Activated CD4-positive, alpha-beta T cell treated with anti-CD3 and anti-CD28 coated beads, Interleukin-2, amount 50 U/mL, for 24 hours (primary cell): ENCODE results near the gene SLC6A6.

ENCODE experiments used
- DNase-seq, 2 donors: peaks; one replicate each; pipeline ENCODE4 v3.0.0-alpha.2; 2020; ENCODE audit warnings: low read depth in 1 of 2, low spot score in 1 of 2

SLC6A6 gene

DNA sequence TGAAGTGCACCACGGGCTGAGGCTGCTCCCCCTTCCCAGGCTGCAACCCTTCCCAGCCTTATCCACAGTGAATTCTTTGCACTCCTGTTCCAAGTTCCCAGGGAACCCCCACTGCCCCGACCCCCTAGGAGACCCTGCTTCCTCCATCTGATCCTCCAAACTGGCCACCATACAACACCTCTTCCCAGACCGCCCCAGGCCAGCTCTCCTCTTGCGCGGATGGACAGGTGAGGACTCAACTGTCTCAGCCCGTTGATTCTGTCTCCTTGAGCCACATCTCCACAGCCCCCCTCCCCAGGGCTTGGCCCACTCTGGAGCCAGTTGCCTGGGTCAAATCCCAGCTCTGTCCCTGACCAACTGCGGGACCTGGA lies 116.0 kb downstream of the SLC6A6 start:
- DNase-seq = no peak

DNA sequence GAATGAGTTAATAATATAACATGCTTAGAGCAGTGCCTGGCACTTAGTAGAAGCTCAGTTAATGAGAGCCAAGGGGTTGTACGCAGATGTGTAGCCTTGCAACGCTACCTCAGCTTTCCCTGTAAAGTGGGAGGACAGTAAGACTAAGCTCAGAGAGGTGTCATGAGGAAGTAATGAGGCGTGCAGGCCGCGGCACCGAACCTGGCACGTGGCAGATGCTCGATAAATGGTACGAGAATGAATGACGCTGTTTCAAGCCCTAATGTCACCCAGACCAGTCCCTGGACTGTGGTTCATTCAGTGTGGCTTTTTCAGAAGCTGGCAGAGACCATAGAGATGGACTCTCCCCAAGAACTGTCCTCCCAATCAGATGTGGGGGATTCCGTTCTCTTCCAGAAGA lies 116.5 kb downstream of the SLC6A6 start:
- DNase-seq = no peak

DNA sequence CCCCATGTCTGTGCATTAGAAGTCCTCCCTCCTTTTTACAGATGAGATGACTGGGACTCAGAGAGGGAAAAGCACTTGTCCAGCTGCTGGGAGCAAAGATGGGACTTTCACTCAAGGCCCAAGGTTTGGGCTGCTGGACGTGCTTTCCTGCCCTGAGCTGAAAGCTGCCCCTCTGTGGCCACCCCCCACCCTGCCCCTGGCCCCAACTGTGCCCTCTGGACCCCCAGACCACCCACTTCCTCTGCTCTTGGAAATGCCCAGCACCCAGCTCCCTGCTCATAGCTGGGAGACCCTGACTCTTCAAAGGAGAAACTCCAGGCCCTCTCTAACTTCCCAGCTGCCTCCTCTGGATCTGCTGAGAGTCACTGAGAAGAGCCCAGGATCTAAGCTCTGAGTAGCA lies 117.0 kb downstream of the SLC6A6 start:
- no peak for DNase-seq

DNA sequence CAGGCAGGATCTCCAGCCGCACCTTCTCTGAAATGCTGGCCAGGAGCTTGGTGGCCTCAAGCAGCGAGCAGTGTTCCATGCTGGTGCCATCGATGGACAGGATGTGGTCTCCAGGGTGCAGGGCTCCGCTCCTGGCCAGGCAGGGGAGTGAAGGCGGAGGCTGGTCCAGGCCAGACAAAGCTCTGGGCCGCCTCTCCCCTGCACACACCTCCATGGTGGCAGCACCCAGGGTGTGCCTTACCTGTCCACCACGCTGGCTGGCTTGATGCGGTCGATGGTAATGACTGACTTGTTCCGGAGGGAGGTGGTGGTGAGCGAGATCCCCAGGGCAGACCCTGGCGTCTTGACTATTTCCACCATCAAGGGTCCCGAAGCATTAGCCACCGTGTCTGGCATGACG lies 117.7 kb downstream of the SLC6A6 start:
- no peak for DNase-seq

DNA sequence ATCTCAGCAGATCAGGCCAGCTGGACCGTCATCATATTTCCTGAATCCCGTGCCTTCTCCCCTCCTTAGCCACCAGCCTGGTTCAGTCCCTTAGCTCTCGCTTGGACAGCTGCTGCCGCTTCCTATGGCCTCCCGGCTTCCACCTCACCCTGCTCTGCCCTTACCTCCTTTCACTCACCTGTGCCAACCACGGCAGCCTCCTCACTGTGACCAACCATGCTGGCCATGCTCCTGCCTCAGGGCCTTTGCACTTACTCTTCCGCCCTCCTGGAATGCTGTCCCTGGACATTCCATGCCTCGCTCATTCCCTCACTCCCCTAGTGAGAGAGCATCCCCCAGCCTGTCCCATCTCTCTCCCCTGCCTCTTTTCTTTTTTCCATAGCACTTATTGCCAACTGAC lies 118.6 kb downstream of the SLC6A6 start:
- no peak for DNase-seq

DNA sequence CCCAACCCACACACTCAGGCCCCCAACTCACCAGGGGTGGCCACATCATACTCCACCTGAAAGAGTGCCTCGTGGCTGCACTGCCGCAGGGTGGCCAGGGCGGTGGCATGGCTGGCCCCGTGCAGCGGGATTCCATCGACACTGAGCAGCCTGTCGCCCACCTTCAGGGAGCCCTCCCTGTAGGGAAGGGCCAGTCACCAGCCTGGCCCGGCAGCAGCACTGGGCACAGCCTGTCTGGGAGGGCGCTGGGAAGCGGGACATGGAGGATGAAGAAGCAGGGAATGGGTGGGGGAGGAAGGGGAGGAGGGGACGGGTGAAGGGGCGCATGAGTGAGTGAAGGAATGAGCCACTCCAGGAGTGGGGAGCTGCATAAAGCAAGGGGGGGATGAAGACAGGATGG lies 119.2 kb downstream of the SLC6A6 start:
- no peak for DNase-seq

DNA sequence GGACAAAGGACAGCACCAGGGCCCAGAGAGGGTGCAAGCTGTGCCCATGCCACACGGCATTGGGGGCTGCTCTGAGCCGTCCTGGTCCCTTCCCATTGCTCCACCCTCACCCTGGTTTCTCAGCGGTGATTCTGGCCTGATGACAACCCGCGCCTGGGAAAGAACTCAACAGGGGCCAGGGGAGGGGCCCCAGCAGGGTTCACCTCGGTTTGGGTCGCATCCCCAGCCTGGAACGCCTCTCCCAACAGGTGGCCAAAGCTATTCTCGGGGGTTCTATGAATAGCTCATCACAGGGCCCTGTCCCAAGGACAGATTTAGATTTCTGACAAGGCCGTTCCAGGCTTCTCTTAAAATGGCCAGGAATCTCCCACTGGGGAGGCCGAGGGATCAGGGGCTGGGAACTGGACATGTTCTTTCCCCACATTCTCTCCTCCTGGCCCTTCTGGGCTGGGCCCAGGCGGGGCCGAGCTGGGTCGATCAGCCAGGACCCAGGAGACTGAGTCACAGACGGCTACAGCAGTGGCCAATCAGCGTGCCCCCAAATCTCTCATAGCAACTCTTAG lies 119.8 kb downstream of the SLC6A6 start:
- DNase-seq = no peak

DNA sequence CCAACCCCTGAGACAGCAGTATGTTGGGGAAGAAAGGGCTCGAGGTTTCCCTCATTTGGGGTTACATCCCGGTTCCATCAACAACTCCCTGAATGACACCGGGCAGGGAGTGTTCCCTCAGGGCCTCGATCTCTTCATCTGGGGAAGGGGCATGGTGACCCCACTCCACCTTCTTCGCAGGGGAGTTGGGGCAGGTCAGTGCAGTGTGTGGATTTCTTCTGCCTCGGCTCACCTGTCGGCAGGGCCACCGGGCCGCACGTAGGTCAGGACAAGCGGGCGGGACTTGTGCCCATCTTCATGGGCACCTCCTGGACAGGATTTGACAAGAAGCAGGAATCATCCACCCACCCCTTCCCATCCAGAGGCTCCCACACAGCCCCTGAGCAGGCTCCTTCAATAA lies 120.4 kb downstream of the SLC6A6 start:
- no peak for DNase-seq

DNA sequence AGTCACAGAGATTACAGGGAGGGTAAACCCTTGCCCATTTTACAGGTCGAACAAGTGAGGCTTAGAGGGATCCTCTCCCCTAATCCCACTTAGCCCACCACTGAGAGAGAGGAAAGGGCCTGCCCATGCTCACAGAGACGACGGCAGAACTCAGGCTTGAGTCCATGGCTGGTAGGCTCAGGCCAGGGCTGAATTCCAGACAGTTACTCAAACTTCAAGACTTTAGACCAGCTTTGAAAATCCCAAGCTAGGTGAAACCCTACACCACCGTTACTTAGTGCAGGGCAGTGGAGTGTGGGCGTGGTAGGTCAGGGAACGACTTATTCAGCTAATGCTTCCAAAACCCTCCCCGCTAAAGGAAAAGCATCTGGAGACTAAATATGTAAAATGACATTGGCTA lies 121.4 kb downstream of the SLC6A6 start:
- DNase-seq = no peak

DNA sequence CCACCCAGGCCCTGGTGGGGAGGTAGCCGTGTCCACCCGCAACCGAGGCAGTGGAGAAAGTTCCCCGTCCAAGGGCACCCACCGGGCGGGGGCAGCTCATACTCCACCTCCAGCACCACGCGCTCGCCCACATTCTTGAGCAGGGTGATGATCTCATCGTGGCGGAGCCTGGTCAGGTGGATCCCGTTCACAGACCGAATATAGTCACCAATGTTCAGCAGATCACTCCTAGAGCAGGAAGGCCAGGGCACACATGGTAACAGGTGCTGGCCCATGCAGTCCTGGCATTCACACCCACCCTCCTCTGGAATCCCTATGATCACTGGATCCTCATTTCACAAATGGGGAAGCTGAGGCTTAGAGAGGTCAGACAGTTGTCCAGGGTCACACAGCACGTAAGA lies 121.9 kb downstream of the SLC6A6 start:
- DNase-seq = no peak

DNA sequence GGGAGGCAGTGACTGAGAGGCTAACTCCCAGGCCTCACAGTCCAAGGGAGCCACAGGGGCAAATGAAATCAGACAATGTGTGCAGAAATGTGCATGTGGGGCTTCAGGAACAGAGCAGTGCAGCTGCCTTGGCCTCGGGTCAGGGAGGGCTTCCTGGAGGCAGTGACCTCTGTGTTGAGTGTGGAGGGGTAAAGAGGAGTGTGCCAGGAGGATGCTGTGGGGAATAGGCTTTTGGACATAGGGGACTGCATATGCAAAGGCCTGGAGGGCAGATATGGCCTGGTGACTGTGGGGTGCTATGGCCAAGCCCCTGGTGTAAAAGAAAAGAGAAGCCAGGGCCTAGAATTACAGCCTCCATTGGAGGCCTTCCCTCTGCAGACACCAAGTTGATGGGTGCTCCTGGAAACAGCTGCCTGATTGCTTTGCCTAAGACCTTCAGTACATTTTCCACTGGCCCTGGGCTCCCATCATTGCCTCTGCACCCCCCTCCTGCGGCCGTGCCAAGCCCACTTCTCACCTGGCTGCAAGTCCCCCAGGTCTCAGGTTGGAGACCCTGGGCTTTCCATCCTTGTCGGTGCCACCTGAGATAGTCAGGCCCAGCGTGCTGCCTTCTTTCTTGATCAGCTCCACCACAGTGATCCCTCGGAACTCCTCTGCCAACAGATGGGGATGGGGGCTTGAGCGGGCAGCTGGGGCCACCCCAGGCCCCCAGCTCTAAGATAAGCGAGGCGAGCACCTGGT lies 122.7 kb downstream of the SLC6A6 start:
- DNase-seq = no peak

DNA sequence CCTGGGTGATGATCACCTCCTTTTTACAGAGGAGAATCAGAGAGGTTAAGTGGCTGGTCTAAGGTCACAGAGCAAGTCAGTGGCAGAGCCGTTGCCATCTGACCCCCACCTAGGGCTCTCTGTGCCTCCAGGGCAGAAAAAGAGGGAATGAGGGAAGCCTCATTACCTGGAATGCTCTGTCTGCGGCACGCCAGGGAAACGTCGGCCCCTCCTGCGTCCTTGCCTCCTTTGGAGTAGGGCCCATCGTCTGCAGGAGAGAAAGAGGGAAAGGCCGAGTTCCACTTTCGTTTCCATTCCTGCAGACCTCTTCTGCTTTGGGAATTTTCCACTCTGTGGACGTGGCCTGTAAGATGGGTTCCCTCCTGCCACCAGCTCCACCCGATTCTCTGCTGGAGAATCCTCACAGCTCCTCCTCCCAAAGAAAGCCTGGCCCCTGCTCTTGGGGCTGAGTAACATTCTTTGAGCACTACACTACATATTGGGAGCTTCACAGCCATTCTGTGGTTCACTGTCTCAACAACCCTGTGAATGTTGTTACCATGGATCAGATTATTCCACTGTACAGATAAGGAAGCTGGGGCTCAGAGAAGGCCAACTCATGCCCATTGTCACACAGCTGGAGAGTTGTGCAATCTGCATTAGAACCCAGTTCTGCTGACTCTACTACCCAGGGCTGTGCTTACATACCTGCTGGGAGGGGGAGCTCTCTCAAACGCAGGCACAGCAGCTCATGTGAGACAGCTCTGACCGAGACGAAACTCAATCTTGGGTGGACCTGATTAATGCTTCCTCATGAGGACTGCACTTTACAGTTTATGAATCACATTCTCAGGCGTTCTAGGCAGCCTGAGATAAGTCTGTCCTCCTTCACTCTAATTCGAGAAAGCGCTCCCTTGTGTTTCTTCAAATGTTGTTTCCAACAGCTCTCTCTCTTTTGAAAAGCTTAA lies 123.6 kb downstream of the SLC6A6 start:
- no peak for DNase-seq

DNA sequence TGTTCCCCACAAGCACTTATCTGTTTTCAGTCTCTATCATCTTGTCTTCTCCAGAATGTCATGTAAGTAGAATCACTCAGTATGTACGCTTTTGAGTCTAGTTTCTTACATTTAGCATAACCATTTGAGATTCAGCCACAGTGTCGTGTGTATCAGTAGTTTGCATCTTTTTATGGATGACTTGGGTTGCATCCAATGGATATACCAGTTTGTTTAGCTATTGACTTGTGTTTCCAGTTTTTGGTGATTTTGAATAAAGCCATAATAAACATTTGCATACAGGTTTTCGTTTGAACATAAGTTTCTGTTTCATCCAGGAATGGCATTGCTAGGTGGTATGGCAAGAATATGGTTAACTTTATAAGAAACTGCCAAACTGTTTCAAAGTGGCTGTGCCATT lies 125.7 kb downstream of the SLC6A6 start:
- no peak for DNase-seq

DNA sequence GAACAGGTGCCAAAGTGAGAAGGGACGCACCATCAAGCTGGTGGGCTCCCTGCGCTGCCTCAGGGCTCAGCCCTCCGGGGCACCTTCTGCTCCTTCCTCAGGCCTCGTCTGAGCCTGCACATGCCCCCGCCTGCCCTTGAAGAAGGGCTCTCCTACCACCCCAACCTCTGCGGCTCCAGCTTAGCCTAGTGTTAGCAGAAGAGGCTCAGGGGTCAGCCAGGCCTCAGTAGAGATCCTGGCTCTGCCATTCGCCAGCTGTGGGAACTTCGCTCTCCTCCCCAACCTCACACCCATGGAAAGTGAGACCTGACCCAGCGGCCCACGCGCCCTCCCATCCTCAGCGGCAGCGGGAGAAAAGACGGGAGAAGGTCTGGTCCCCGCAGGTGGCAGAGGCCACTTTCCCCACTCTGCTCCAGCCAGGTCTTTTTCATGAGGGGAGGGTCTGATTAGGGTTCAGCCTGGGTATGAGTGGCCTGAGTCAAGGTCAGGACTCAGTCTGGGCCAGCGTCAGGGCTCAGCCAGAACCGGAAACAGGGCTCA lies 129.5 kb downstream of the SLC6A6 start:
- DNase-seq = no peak

DNA sequence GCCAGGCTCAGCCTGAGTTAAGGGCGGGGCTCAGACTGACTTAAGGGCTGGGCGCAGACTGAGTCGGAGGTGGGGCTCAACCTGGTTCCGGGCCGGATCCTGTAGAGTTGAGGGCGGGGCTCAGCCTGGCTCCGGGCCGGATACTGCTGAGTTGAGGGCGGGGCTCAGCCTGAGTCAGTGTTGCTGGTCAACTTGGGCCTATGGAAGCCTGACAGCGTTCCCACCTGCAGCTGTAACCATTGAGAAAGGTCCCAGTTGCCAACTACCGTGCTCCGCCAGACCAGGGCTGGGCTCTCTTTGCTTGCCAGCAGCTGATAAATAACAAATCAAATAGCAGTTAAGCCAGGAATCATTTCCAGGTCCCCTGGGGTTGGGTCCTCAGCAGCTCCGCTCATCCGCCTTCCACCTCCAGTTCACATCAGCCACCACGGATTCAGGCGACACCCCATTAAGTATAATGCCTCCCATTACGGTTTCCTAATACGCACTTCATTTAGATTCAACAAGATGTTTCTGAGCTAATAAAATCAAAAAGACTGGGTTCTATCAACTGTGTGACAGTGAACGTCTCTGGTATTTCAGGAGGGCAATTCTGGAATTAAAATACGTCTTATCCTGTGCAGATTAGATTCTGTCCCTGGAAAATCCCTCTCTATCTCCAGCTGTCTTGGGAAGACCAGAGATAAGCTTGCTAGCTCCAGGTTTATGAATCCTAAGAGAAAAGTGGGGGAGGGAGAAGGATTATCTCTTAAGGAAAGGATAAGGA lies 130.5 kb downstream of the SLC6A6 start:
- DNase-seq = no peak

DNA sequence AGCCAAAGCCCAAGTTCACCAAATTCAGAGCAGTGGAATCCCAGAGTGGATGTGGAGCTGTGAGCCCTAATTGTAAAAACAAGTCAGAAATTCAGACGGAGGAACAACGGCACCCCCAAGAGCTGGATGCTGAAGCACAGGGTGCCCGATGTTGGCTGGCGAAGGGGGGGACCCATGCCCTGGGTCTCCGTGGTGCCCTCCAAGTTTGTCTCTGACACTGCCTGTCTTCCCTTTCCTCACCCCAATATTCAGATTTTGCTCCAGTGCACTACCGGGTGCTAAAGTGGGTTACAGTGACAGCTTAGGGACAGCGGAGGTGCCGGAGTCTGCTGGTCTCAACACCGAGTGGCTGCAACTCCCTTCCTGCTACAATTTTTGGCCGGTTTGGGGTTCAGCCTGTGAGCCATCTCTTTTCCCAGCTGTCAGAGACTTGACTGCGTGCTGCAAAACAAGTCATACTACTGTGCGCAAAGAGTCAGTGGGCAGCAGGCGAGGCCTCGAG lies 131.1 kb downstream of the SLC6A6 start:
- no peak for DNase-seq

DNA sequence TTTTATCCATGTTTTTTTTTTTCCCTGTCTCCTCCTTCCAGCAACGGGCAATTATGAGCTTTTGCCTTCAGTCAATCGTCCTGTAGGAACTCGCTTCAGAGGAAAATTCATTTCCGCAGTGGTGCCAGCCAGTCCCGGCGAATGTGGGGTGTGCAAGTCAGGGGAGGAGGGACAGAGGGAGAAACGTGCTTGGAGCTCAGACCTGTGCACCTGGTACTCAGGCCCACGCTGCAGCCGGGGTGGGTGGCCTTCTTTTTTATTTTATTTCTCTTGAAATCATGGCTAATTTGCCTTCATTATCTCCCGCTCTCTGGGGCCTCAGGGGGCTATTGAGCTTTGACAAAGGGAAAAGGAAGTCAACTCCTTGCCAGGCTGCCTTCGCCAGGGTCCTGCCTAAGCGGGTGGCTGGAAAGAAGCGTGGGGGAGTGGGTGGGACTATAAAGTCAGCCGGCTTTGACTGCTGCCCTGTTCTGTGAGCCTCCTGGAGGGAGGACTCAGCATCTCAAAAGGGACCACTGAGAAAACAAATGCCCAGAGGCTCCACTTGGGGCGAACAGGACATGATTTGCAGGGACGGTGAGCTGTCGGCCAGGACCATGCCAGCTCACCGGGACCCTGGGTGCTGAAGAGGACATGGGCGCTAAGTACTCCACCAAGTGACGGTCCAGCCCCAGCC lies 132.2 kb downstream of the SLC6A6 start:
- no peak for DNase-seq

DNA sequence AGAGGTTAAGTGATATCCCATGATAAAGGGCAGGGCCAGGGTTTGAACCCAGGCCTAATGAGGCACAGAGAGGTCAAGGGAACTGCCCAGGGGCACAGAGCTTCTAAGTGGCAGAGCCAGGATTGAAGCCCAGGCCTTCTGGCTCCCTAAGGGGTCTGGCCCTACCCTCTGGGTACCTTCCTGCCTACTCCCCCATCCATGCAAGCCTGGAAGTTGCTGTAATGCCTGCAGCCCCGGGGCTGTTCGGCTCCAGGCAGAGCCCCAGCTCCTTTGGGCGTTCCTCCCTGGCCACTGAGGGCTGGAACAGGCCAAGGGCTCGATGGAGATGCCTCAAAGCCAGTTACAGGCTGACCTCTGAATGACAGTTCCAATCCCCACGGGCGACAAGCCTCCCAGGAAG lies 133.2 kb downstream of the SLC6A6 start:
- no peak for DNase-seq

DNA sequence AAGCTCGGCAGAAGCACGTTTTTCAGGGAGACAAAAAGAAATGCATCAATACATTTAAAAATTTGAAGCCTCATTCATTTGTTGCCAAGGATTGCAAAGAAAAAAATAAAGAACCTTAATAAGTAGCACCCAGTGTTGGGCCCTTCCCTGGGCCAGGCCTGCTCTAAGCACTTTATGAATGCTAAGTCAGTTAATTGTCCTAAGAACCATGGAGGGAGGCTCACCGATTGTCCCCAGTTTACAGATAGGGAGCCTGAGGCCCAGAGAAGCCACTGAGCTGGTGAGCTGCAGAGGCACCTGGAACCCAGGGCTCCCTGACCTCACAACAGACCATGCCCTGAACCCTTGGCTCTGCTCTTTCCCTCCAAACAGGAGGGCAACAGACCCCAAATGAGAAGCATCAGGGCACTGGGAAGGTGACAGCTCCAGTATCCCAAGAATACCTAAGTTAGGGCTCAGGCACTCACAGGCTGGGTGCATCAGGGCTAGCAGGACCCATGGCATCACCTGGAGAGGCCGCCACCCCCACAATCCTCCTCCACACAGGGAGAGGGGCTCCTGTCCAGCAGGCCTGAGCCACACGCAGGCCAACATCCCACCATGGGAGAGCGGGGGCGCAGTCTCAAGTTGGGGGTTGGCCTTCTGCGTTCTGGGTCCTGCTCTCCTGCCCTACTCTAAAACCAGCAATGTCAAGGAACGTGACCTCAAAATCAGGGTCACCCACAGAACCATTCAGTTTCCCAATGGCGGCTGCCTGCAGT lies 133.8 kb downstream of the SLC6A6 start:
- no peak for DNase-seq
